ENCODE measurements around the gene PACSIN2.

- TF ChIP-seq CTCF (IDR thresholded peaks at IDR 0.05; ENCODE audit: insufficient read depth, low read length, poor library complexity, severe bottlenecking): no peak
- no peak for TF ChIP-seq EZH2phosphoT487 (conservative IDR thresholded peaks at IDR 0.05; ENCODE audit: low read length)
Observed at GRCh38 chr22:42967005-42967404, 47.9 kb downstream of the PACSIN2 start.
